Lower leg skin (tissue), 4 donors: ENCODE measurements around the gene RGL3. TPM values are rescaled to one million over a fixed set of nuclear protein-coding genes. Genes with fewer than 3 reads are reported as not detected.

Experiments
- DNase-seq, 2 donors: peaks; one replicate each; pipeline ENCODE4 v3.0.0-alpha.2; 2019; ENCODE audit warnings: low spot score in 2 of 2
- H3K4me3 ChIP-seq: fragments of 200-600 bp; sonication (generic); 2 replicates; pipeline ENCODE4 v1.5.1; 2017; ENCODE audit warnings: mild to moderate bottlenecking, low read depth; ENCODE audit not compliant: poor library complexity, severe bottlenecking
- CTCF ChIP-seq, 3 donors: fragments of 450-650 bp; IDR thresholded peaks; one replicate each; pipeline ENCODE4 v1.5.1; 2016; ENCODE audit warnings: antibody characterized with exemption in 3 of 3, mild to moderate bottlenecking in 3 of 3, moderate library complexity in 2 of 3
- POLR2A ChIP-seq, 2 donors: fragments of 450-650 bp; IDR thresholded peaks; one replicate each; pipeline ENCODE4 v1.6.1; 2016 to 2017; ENCODE audit warnings: antibody characterized with exemption in 2 of 2, mild to moderate bottlenecking in 1 of 2, moderate library complexity in 1 of 2
- WGBS, 2 donors: methylation state at CpG; one replicate each; pipeline ENCODE4 v1.1.5; 2018; 5-methylcytosine and 5-hydroxymethylcytosine counted together
- intact Hi-C: fragments of 100-400 bp; cut with DNase I; formaldehyde crosslinking; loops from one replicate; pipeline ENCODE4 v1.15.0; 2023; ENCODE audit warnings: low total_unique reads
- total RNA-seq, 4 donors: library from RNA; depleted of rRNA; stranded (reverse); fragments of >200 nt; gene quantifications; one replicate each; pipeline ENCODE4 v1.1.0, GENCODE V29; 2016

The RGL3 gene
- total RNA-seq, 4 donors from 2014 or later, result 0.17 to 6.3 (median 1.6) TPM

DNA sequence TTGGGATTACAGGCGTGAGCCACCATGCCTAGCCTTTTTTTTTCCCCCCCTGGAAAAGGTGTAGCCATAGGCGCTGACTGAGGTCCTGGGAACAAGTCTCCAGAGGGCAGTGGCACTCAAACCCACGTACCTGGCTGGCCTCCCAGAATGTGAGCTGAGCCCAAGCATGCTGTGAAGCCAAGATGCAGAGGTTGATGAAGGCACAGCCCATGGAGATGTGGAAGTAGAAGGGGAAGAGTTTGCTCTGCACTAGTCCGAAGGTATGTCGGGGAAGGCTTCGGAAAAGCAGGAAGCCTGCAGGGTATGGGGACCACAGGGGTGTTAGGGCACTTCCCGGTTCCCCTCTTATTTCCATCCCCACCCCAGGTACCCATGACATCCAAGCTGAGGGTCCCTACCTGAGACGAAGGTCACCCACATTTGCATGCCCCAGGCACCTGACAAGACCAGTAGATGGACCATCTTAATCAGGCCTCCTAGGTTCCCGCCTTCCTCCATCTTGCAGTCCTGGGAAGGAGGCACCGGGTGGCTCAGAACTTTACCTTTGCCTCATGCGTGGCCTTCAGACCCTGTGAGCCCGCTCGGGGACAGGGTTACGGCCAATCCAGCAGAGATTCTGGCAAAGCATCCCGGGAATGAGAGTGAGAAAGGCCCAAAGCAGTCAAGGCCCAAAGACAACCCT, 73.9 kb downstream of the RGL3 start:
- DNase-seq, result no peak
- 45 to 46% methylated on average over 15 of the region's 15 CpGs for WGBS, 2 donors
- no peak overlapping the region for H3K4me3 ChIP-seq
- intact Hi-C loops, result no loop called here
- TF ChIP-seq POLR2A (IDR thresholded peaks at IDR 0.05) (no peak), CTCF (IDR thresholded peaks at IDR 0.05) (no peak)

Other genes starting within 250 kb of the RGL3 start
- 100 to 1,000 TPM in 1 of 4 donors, 10 to 100 TPM in 3; 28.7 to 117 (median 77.7) TPM for gene KANK2, start 221.8 kb downstream of the RGL3 start, total RNA-seq
- gene ANGPTL8, start 179.7 kb downstream of the RGL3 start, total RNA-seq, result not detected
- 100 to 1,000 TPM in 1 of 4 donors, 10 to 100 TPM in 3; 63.4 to 102 (median 65.6) TPM for gene DOCK6, start 156.8 kb downstream of the RGL3 start, total RNA-seq
- gene TSPAN16, start 123.2 kb downstream of the RGL3 start, total RNA-seq, result not detected
- 100 to 1,000 TPM in 2 of 4 donors, 10 to 100 TPM in 2; 88.6 to 107 (median 98.0) TPM for gene RAB3D, start 79.7 kb downstream of the RGL3 start, total RNA-seq
- 100 to 1,000 TPM; 177 to 222 (median 208) TPM for gene TMEM205, start 73.0 kb downstream of the RGL3 start, total RNA-seq
- gene CCDC159, start 72.8 kb downstream of the RGL3 start, total RNA-seq, result 10 to 100 TPM in 2 of 4 donors, 1 to 10 TPM in 2; 8.4 to 20.1 (median 10.4) TPM
- 10 to 100 TPM; 18.6 to 40.6 (median 29.8) TPM for gene PLPPR2, start 63.9 kb downstream of the RGL3 start, total RNA-seq
- gene SWSAP1, start 44.6 kb downstream of the RGL3 start, total RNA-seq, result 1 to 10 TPM; 2.1 to 3.3 (median 2.3) TPM
- gene EPOR, start 35.0 kb downstream of the RGL3 start, total RNA-seq, result 1 to 10 TPM; 1.3 to 2.9 (median 2.5) TPM
- 1 to 10 TPM in 1 of 4 donors, under 1 TPM in 2, not detected in 1; 0.44 to 1.1 (median 0.94) TPM for gene ODAD3, start 15.8 kb upstream of the RGL3 start, total RNA-seq
- gene PRKCSH, start 16.3 kb upstream of the RGL3 start, total RNA-seq, result 100 to 1,000 TPM; 121 to 189 (median 157) TPM
- gene ELAVL3, start 61.7 kb upstream of the RGL3 start, total RNA-seq, result not detected
- 10 to 100 TPM in 3 of 4 donors, 1 to 10 TPM in 1; 8.4 to 16.9 (median 11.6) TPM for gene ZNF653, start 86.5 kb upstream of the RGL3 start, total RNA-seq
- gene ECSIT, start 109.8 kb upstream of the RGL3 start, total RNA-seq, result 10 to 100 TPM; 55.9 to 82.8 (median 57.7) TPM
- 10 to 100 TPM in 3 of 4 donors, 1 to 10 TPM in 1; 7.7 to 72.3 (median 19.7) TPM for gene CNN1, start 119.5 kb upstream of the RGL3 start, total RNA-seq
- 10 to 100 TPM; 22.3 to 41.5 (median 35.4) TPM for gene ELOF1, start 139.9 kb upstream of the RGL3 start, total RNA-seq
- 10 to 100 TPM; 29.0 to 63.5 (median 52.1) TPM for gene ACP5, start 158.3 kb upstream of the RGL3 start, total RNA-seq
- 10 to 100 TPM in 3 of 4 donors, 1 to 10 TPM in 1; 8.6 to 12.1 (median 11.2) TPM for gene ZNF627, start 178.2 kb upstream of the RGL3 start, total RNA-seq